GM12878 (cell line): ENCODE data around the gene PREX1. TPM values are rescaled to one million over a fixed set of nuclear protein-coding genes. Genes with fewer than 3 reads are reported as not detected.

Experiments used
- ATAC-seq: fragments of 200-7000 bp; cut with Tn5 transposase; 3 replicates; pipeline ENCODE4 v1.9.1; 2020; ENCODE audit warnings: mild to moderate bottlenecking, moderate library complexity
- BruUV-seq: library from RNA; stranded (reverse); fragments of 400-500 nt; replicated peaks from 2 replicates; lab custom pipeline; 2021; lab: Mats Ljungman, UMichigan
- CTCF ChIA-PET: fragments of 300-600 bp; sonication (Branson Sonifier 250); formaldehyde crosslinking; extraction: SDS; loops from one replicate; lab custom pipeline; 2021; ENCODE audit warnings: inconsistent platforms; lab: Yijun Ruan, JAX
- POLR2A ChIA-PET: fragments of 350-600 bp; formaldehyde crosslinking; extraction: SDS; loops from one replicate; lab custom pipeline; 2021; ENCODE audit warnings: inconsistent platforms; lab: Charles Lee
- RAD21 ChIA-PET: fragments of 300-600 bp; sonication (Branson Sonifier 250); formaldehyde crosslinking; loops from one replicate; lab custom pipeline; 2023; ENCODE audit warnings: antibody characterized with exemption; ENCODE audit not compliant: unreplicated experiment; lab: Charles Lee
- SMC1A ChIA-PET: fragments of 300-600 bp; sonication (Branson Sonifier 250); formaldehyde crosslinking; loops from one replicate; lab custom pipeline; 2023; ENCODE audit not compliant: unreplicated experiment, uncharacterized antibody; lab: Charles Lee
- DNase-seq: peaks from one replicate; pipeline ENCODE4 v3.0.0-alpha.2; 2011; ENCODE audit warnings: low read depth, low spot score
- FAIRE-seq: peaks from 3 replicates; lab custom pipeline; 2011; peaks lifted over from hg19 to GRCh38; lab: Jason Lieb, UNC
- H2AFZ ChIP-seq: 2 replicates; pipeline ENCODE4 v1.6.0; 2011; ENCODE audit warnings: low read depth, low read length, control low read depth; ENCODE audit not compliant: control insufficient read depth
- H3K27ac ChIP-seq: 2 replicates; pipeline ENCODE4 v1.5.1; 2011; ENCODE audit warnings: control low read depth; ENCODE audit not compliant: control insufficient read depth, insufficient read depth
- H3K27me3 ChIP-seq, 2 experiments: replicated peaks in 1 of 2; 2 replicates each; pipeline versions ENCODE4 v1.6.0 to v1.6.1; 2011; ENCODE audit warnings: low read length in 1 of 2; ENCODE audit not compliant: control insufficient read depth in 2 of 2, insufficient read depth in 2 of 2
- H3K36me3 ChIP-seq, 2 experiments: 2 replicates each; pipeline ENCODE4 v1.5.1; 2011; ENCODE audit warnings: low read length in 1 of 2; ENCODE audit not compliant: control insufficient read depth in 2 of 2, insufficient read depth in 2 of 2
- H3K4me1 ChIP-seq: 2 replicates; pipeline ENCODE4 v1.6.1; 2011; ENCODE audit warnings: mild to moderate bottlenecking, low read length, moderate library complexity, mixed read lengths; ENCODE audit not compliant: control insufficient read depth, insufficient read depth
- H3K4me2 ChIP-seq: 2 replicates; pipeline ENCODE4 v1.6.0; 2011; ENCODE audit warnings: control low read depth; ENCODE audit not compliant: control insufficient read depth, insufficient read depth
- H3K4me3 ChIP-seq: fragments of 200-600 bp; sonication (generic); 2 replicates; pipeline ENCODE4 v1.5.1; 2016
- H3K79me2 ChIP-seq: 2 replicates; pipeline ENCODE4 v1.6.0; 2011; ENCODE audit warnings: low read length; ENCODE audit not compliant: control insufficient read depth, insufficient read depth
- H3K9ac ChIP-seq: 2 replicates; pipeline ENCODE4 v1.8.0; 2011; ENCODE audit warnings: low read length, control low read depth, mixed read lengths; ENCODE audit not compliant: control insufficient read depth, insufficient read depth
- H3K9me3 ChIP-seq: replicated peaks from 3 replicates; pipeline ENCODE4 v1.5.1; 2011; ENCODE audit warnings: mild to moderate bottlenecking, low read length; ENCODE audit not compliant: control insufficient read depth, insufficient read depth
- H4K20me1 ChIP-seq: 2 replicates; pipeline ENCODE4 v1.6.0; 2011; ENCODE audit not compliant: control insufficient read depth, insufficient read depth
- BRCA1 ChIP-seq: IDR thresholded peaks from 2 replicates; pipeline ENCODE4 v1.6.1; 2011; ENCODE audit warnings: low read depth, low read length, improper control_type of control experiment
- CHD2 ChIP-seq: IDR thresholded peaks from 2 replicates; pipeline ENCODE4 v1.6.1; 2011; ENCODE audit warnings: low read depth, low read length, improper control_type of control experiment, borderline replicate concordance
- GATAD2B ChIP-seq: fragments of 450-650 bp; conservative IDR thresholded peaks from 2 replicates; pipeline ENCODE4 v1.6.1; 2017; ENCODE audit warnings: low read depth, mild to moderate bottlenecking, moderate library complexity
- KAT2A ChIP-seq: conservative IDR thresholded peaks from 2 replicates; pipeline ENCODE4 v1.6.1; 2011; ENCODE audit warnings: low read depth, low read length; ENCODE audit not compliant: control insufficient read depth
- MEF2A ChIP-seq: IDR thresholded peaks from 2 replicates; pipeline ENCODE4 v1.6.1; 2011; ENCODE audit warnings: low read depth, mild to moderate bottlenecking, low read length, moderate library complexity; ENCODE audit not compliant: insufficient read depth
- MEF2B ChIP-seq: fragments of 450-650 bp; IDR thresholded peaks from 2 replicates; pipeline ENCODE4 v1.6.1; 2018; ENCODE audit warnings: mild to moderate bottlenecking, moderate library complexity; ENCODE audit not compliant: partially characterized antibody, poor library complexity, severe bottlenecking
- NFYB ChIP-seq: IDR thresholded peaks from 2 replicates; pipeline ENCODE4 v1.6.1; 2011; ENCODE audit warnings: low read depth, mild to moderate bottlenecking, low read length, improper control_type of control experiment, moderate library complexity; ENCODE audit not compliant: insufficient read depth
- PKNOX1 ChIP-seq: fragments of 450-650 bp; IDR thresholded peaks from 2 replicates; pipeline ENCODE4 v1.6.1; 2016; ENCODE audit warnings: mild to moderate bottlenecking
- PML ChIP-seq: IDR thresholded peaks from 2 replicates; pipeline ENCODE4 v1.6.1; 2012; ENCODE audit warnings: low read length, inconsistent platforms
- PRDM15 ChIP-seq: fragments of 450-650 bp; formaldehyde crosslinking; IDR thresholded peaks from 2 replicates; pipeline ENCODE4 v1.4.0; 2020; ENCODE audit warnings: mild to moderate bottlenecking, moderate library complexity
- SP1 ChIP-seq: IDR thresholded peaks from one replicate; pipeline ENCODE4 v1.6.1; 2011; ENCODE audit warnings: low read depth, low read length
- STAT1 ChIP-seq: fragments of 450-650 bp; conservative IDR thresholded peaks from 2 replicates; pipeline ENCODE4 v1.6.1; 2014; ENCODE audit warnings: antibody characterized with exemption, mild to moderate bottlenecking
- SUZ12 ChIP-seq: fragments of 200-600 bp; sonication (generic); IDR thresholded peaks from one replicate; pipeline ENCODE4 v1.6.1; 2018; ENCODE audit warnings: antibody characterized with exemption, mild to moderate bottlenecking; ENCODE audit not compliant: unreplicated experiment
- TARDBP ChIP-seq: IDR thresholded peaks from 2 replicates; pipeline ENCODE4 v1.6.1; 2016; ENCODE audit warnings: borderline replicate concordance
- YY1 ChIP-seq: IDR thresholded peaks from 2 replicates; pipeline ENCODE4 v1.6.1; 2011; ENCODE audit warnings: low read depth, mild to moderate bottlenecking, low read length
- WGBS: methylation state at CpG from one replicate; pipeline ENCODE4 v1.1.6; 2016; ENCODE audit warnings: low lambda C conversion rate; ENCODE audit not compliant: insufficient replicate concordance, insufficient coverage; ENCODE audit errors: missing lambda C conversion rate; 5-methylcytosine and 5-hydroxymethylcytosine counted together
- in situ Hi-C: fragments of 300-500 bp; cut with MboI; formaldehyde crosslinking; loops from 9 replicates; pipeline ENCODE4 v1.14.3; 2018; ENCODE audit warnings: mixed read lengths
- intact Hi-C: fragments of 100-400 bp; cut with micrococcal nuclease; formaldehyde crosslinking; loops from one replicate; pipeline ENCODE4 v1.14.2; 2022; ENCODE audit not compliant: unreplicated experiment
- polyA plus RNA-seq, 11 experiments: library from polyadenylated mRNA; depleted of rRNA in 4 of 11; unstranded in 6 of 11; stranded (reverse) in 5 of 11; fragments of >200 nt; fragmentation: Nextera tagmentation in 4 of 11; fragmentation: Illumina TruSeq in 1 of 11; extraction: Ambion mirVana in 4 of 11; extraction: Trizol in 1 of 11; gene quantifications; 1 replicate in 1 of 11; 2 replicates in 10 of 11; pipeline versions ENCODE4 v1.2.1 to v1.2.3, GENCODE V29; 2011 to 2016; ENCODE audit warnings: inconsistent platforms in 2 of 11, missing spikeins in 2 of 11, low read depth in 1 of 11
- total RNA-seq, 4 experiments: library from RNA; depleted of rRNA in 3 of 4; stranded (reverse); fragments of >200 nt in 3 of 4; fragmentation: Illumina TruSeq in 1 of 4; extraction: Trizol in 1 of 4; gene quantifications; 2 replicates each; pipeline versions ENCODE4 v1.2.1 to v1.2.3, GENCODE V29; 2013 to 2021
- TF ChIP-seq, protein P1 (sequence below): fragments of 450-650 bp; IDR thresholded peaks from 2 replicates; pipeline ENCODE4 v1.6.1; 2017; ENCODE audit warnings: low read depth, mild to moderate bottlenecking, moderate library complexity
- TF ChIP-seq, protein P2 (sequence below): IDR thresholded peaks from 2 replicates; pipeline ENCODE4 v1.6.1; 2012; ENCODE audit warnings: low read depth, low read length, improper control_type of control experiment

Gene PREX1
- total and polyA plus RNA-seq, 10 of the 15 experiments (the other 5 are each of a cell fraction or from before 2014, with no cell fraction given): 2.6 to 114 (median 38.9) TPM

DNA sequence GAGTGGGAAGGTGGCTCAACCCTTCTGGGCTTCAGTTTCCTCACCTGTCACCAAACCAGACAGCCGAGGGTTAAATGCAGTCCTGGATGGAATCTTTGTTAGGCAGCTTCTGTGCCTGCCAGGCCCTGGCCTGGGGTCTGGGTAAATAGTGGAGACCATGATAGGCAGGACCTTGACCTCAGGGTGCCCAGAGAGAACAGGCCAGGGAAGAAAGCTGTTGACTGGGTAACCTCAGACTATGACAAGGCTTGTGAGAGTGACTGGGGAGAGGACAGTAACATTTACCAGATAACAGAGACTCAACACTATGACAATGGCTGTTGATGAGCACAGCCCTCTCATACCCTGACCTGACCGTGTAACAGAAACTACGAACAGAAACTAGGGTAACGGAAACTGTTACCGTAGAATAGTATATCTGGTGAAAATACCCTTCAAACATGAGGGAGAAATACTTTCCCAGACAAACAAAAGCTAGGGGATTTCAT, 218.3 kb downstream of the PREX1 start:
- peak; percentile 100 for ATAC-seq
- SMC1A ChIA-PET: interaction anchor here (0.8 to 1.5 kb wide), 2 partner anchors 11 to 29 kb away, joined by 6 to 14 read pairs; no protein-coding TSS in a partner anchor
- peak; percentile 84 for FAIRE-seq
- POLR2A ChIA-PET: no interaction called here
- intact Hi-C loops: no loop called here
- Histone ChIP-seq H3K9ac (0 out of 2 replicates have a peak overlapping the region, but pooled peaks have one; percentile 28), H4K20me1 (no peaks in the 10 kb centered on the region), H3K9me3 (no peaks in the 10 kb centered on the region), H3K27ac (peak overlapping the region; percentile 47; the same call in 1 of the 2 replicates), H3K79me2 (no peaks in the 10 kb centered on the region), H3K4me1 (peaks cover 18% of the 10 kb centered on the region), H3K36me3 (no peaks in the 10 kb centered on the region; a peak in 1 of 4 replicates), H3K4me3 (no peak overlapping the region), H3K27me3 (no peaks in the 10 kb centered on the region), H2AFZ (peak overlapping the region; percentile 31), H3K4me2 (peak overlapping the region; percentile 64)
- 37% methylated on average over 5 of the region's 5 CpGs for WGBS
- in situ Hi-C loops: no loop called here
- RAD21 ChIA-PET: interaction anchor here (0.6 to 2.3 kb wide), 6 partner anchors 11 to 841 kb away, joined by 3 to 23 read pairs (median 3); no protein-coding TSS in a partner anchor
- DNase-seq: peak; percentile 62
- CTCF ChIA-PET: interaction anchor here (0.6 to 3.9 kb wide), 3 partner anchors 8 to 246 kb away, joined by 3 to 26 read pairs (median 3); no protein-coding TSS in a partner anchor
- no TSS peak for BruUV-seq
- TF ChIP-seq TARDBP (no peak), CHD2 (no peak; the same call in 1 of the 2 replicates), SUZ12 (no peak), PML (no peak), STAT1 (no peak), YY1 (no peak), MEF2A (no peak), MEF2B (no peak), KAT2A (no peak), PKNOX1 (peak; percentile 85), SP1 (no peak), GATAD2B (0 out of 2 replicates have a peak, but pooled peaks have one; percentile 26), PRDM15 (CRISPR knock-in tag) (no peak), NFYB (no peak), BRCA1 (no peak)
- TF ChIP-seq, protein P1, sequence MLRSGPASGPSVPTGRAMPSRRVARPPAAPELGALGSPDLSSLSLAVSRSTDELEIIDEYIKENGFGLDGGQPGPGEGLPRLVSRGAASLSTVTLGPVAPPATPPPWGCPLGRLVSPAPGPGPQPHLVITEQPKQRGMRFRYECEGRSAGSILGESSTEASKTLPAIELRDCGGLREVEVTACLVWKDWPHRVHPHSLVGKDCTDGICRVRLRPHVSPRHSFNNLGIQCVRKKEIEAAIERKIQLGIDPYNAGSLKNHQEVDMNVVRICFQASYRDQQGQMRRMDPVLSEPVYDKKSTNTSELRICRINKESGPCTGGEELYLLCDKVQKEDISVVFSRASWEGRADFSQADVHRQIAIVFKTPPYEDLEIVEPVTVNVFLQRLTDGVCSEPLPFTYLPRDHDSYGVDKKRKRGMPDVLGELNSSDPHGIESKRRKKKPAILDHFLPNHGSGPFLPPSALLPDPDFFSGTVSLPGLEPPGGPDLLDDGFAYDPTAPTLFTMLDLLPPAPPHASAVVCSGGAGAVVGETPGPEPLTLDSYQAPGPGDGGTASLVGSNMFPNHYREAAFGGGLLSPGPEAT: peak; percentile 72; the same call in 1 of the 2 replicates
- TF ChIP-seq, protein P2, sequence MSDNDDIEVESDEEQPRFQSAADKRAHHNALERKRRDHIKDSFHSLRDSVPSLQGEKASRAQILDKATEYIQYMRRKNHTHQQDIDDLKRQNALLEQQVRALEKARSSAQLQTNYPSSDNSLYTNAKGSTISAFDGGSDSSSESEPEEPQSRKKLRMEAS: no peak
